Activated T-helper 1 cell treated with anti-CD3 and anti-CD28 coated beads, Interleukin-12 subunit alpha, Interleukin-12 subunit beta, Interleukin-2, Interleukin-4 antibody, amounts not matched to agents 30 ng/mL and 10 ng/mL and 1 ng/mL, durations not matched to agents 14 hours and 24 hours and 36 hours (primary cell): ENCODE results near the gene ELAVL3. TPM values are rescaled to one million over a fixed set of nuclear protein-coding genes. Genes with fewer than 3 reads are reported as not detected.
"Not testable (repeated sequence)": the region's sequence is repeated elsewhere in the genome, so short reads cannot be mapped to it uniquely, and the experiment has no call there.

Experiments
- DNase-seq: peaks from one replicate; pipeline ENCODE4 v3.0.0; 2021; ENCODE audit warnings: low spot score
- H3K27ac Mint-ChIP-seq: one replicate; pipeline ENCODE4 v1.8.0; 2021; ENCODE audit warnings: mild to moderate bottlenecking, mixed read lengths
- H3K27me3 Mint-ChIP-seq: one replicate; pipeline ENCODE4 v1.8.0; 2022; ENCODE audit warnings: mild to moderate bottlenecking, moderate library complexity, mixed read lengths; ENCODE audit not compliant: insufficient read depth
- H3K36me3 Mint-ChIP-seq: one replicate; pipeline ENCODE4 v1.8.0; 2021; ENCODE audit warnings: low read depth, mixed read lengths
- H3K4me1 Mint-ChIP-seq: one replicate; pipeline ENCODE4 v1.8.0; 2021; ENCODE audit warnings: low read depth, mixed read lengths
- H3K4me3 Mint-ChIP-seq: one replicate; pipeline ENCODE4 v1.8.0; 2021; ENCODE audit warnings: mild to moderate bottlenecking, moderate library complexity, mixed read lengths
- H3K9me3 Mint-ChIP-seq: one replicate; pipeline ENCODE4 v1.8.0; 2021; ENCODE audit warnings: mixed read lengths
- intact Hi-C: fragments of 100-400 bp; cut with micrococcal nuclease; formaldehyde crosslinking; loops from one replicate; pipeline ENCODE4 v1.15.1; 2024
- total RNA-seq: library from RNA; stranded (reverse); gene quantifications from 2 replicates; pipeline ENCODE4 v1.2.3, GENCODE V29; 2022

ELAVL3 gene
- total RNA-seq, 1 donor from 2014 or later: 0.34 TPM

GRCh38 chr19:11435833-11436313 lies 45.0 kb downstream of the ELAVL3 start:
- H3K27ac Mint-ChIP-seq: peak overlapping the region; percentile 96
- peaks cover 19% of the 10 kb centered on the region for H3K4me1 Mint-ChIP-seq
- H3K27me3 Mint-ChIP-seq: peaks cover 3% of the 10 kb centered on the region
- peak overlapping the region; percentile 99 for H3K4me3 Mint-ChIP-seq
- peaks cover 19% of the 10 kb centered on the region for H3K36me3 Mint-ChIP-seq
- no peak for DNase-seq
- intact Hi-C loops: loop anchor here (1.0 to 10.0 kb wide), 15 partner anchors 14 to 1331 kb away; partner anchors contain the start of genes ANGPTL6, CCDC159, ECSIT and ELOF1
- no peaks in the 10 kb centered on the region for H3K9me3 Mint-ChIP-seq

GRCh38 chr19:11435057-11435832 lies 45.6 kb downstream of the ELAVL3 start, which contains the start of the genes ODAD3 and PRKCSH:
Gene ODAD3 (minus strand): TSS chr19:11435121. CDS start chr19:11435016, 105 bp downstream.
Gene PRKCSH (plus strand): TSS chr19:11435635. CDS start chr19:11436118, 483 bp downstream.
- H3K9me3 Mint-ChIP-seq: no peaks in the 10 kb centered on the region
- DNase-seq: peak; percentile 99
- peak within 1 kb of the TSS; percentile 99 for H3K4me3 Mint-ChIP-seq
- peak within 1 kb of the TSS; percentile 96 for H3K27ac Mint-ChIP-seq
- peaks cover 6% of the 10 kb centered on the region for H3K27me3 Mint-ChIP-seq
- intact Hi-C loops: loop anchor here (1.0 to 10.0 kb wide), 15 partner anchors 13 to 1330 kb away; partner anchors contain the start of genes ANGPTL6, CCDC159, ECSIT and ELOF1
- H3K36me3 Mint-ChIP-seq: peaks cover 16% of the 10 kb centered on the region
- peaks cover 19% of the 10 kb centered on the region for H3K4me1 Mint-ChIP-seq

- Mint-ChIP-seq H3K9me3 (no peaks in the 10 kb centered on the region), H3K27me3 (peaks cover 6% of the 10 kb centered on the region)
These were observed 46.2 kb downstream of the ELAVL3 start for GRCh38 chr19:11434703-11435056.

GRCh38 chr19:11433526-11433925 lies 47.3 kb downstream of the ELAVL3 start:
- H3K27me3 Mint-ChIP-seq, DNase-seq, H3K9me3 Mint-ChIP-seq, H3K27ac Mint-ChIP-seq: not testable (repeated sequence)
- intact Hi-C loops: loop anchor here (10.0 kb wide), 2 partner anchors 491 to 1329 kb away; partner anchors contain the start of genes ANGPTL6, PPAN and ZNF700
- H3K4me3 Mint-ChIP-seq: peak overlapping the region; percentile 11
- peaks cover 19% of the 10 kb centered on the region for H3K4me1 Mint-ChIP-seq
- peaks cover 14% of the 10 kb centered on the region for H3K36me3 Mint-ChIP-seq

More at GRCh38 chr19:11434703-11435056, 46.2 kb downstream of the ELAVL3 start:
- DNase-seq: no peak
- H3K27ac Mint-ChIP-seq: peak overlapping the region; percentile 96
- H3K36me3 Mint-ChIP-seq: peaks cover 16% of the 10 kb centered on the region
- H3K4me1 Mint-ChIP-seq: peaks cover 19% of the 10 kb centered on the region
- intact Hi-C loops: loop anchor here (1.0 to 10.0 kb wide), 15 partner anchors 12 to 1330 kb away; partner anchors contain the start of genes ANGPTL6, CCDC159, ECSIT and ELOF1
- peak overlapping the region; percentile 99 for H3K4me3 Mint-ChIP-seq

- Mint-ChIP-seq H3K4me3 (no peak overlapping the region), H3K36me3 (no peaks in the 10 kb centered on the region), H3K27me3 (peaks cover 31% of the 10 kb centered on the region), H3K9me3 (no peaks in the 10 kb centered on the region), H3K27ac (no peak overlapping the region), H3K4me1 (peaks cover 16% of the 10 kb centered on the region)
- intact Hi-C loops: no loop called here
- DNase-seq: no peak
These were observed 54.2 kb downstream of the ELAVL3 start for GRCh38 chr19:11426656-11427055.

GRCh38 chr19:11425719-11426457 lies 55.0 kb downstream of the ELAVL3 start:
- Mint-ChIP-seq H3K9me3 (no peaks in the 10 kb centered on the region), H3K27ac (no peak overlapping the region), H3K4me3 (no peak overlapping the region), H3K4me1 (peaks cover 24% of the 10 kb centered on the region), H3K27me3 (peaks cover 39% of the 10 kb centered on the region), H3K36me3 (no peaks in the 10 kb centered on the region)
- DNase-seq: no peak
- intact Hi-C loops: no loop called here

- intact Hi-C loops: loop anchor here (5.0 kb wide), 1 partner anchor 59 kb away; the partner anchor contains the start of gene ELAVL3
- Mint-ChIP-seq H3K27ac (no peak overlapping the region), H3K27me3 (peaks cover 51% of the 10 kb centered on the region)
These were observed 57.1 kb downstream of the ELAVL3 start for GRCh38 chr19:11423791-11424181.

GRCh38 chr19:11423164-11423790 lies 57.6 kb downstream of the ELAVL3 start:
- no peaks in the 10 kb centered on the region for H3K9me3 Mint-ChIP-seq
- no peaks in the 10 kb centered on the region for H3K36me3 Mint-ChIP-seq
- intact Hi-C loops: loop anchor here (5.0 kb wide), 1 partner anchor 59 kb away; the partner anchor contains the start of gene ELAVL3
- H3K4me1 Mint-ChIP-seq: peaks cover 31% of the 10 kb centered on the region
- H3K27me3 Mint-ChIP-seq: peaks cover 55% of the 10 kb centered on the region
- no peak overlapping the region for H3K4me3 Mint-ChIP-seq
- no peak overlapping the region for H3K27ac Mint-ChIP-seq
- DNase-seq: no peak

More at GRCh38 chr19:11423791-11424181, 57.1 kb downstream of the ELAVL3 start:
- Mint-ChIP-seq H3K4me3 (no peak overlapping the region), H3K4me1 (peaks cover 31% of the 10 kb centered on the region), H3K36me3 (no peaks in the 10 kb centered on the region), H3K9me3 (no peaks in the 10 kb centered on the region)
- DNase-seq: no peak

GRCh38 chr19:11422163-11423065 lies 58.4 kb downstream of the ELAVL3 start:
- H3K4me1 Mint-ChIP-seq: peaks cover 31% of the 10 kb centered on the region

GRCh38 chr19:11421371-11422098 lies 59.3 kb downstream of the ELAVL3 start:
- H3K27ac Mint-ChIP-seq: no peak overlapping the region
- no peaks in the 10 kb centered on the region for H3K36me3 Mint-ChIP-seq
- H3K4me3 Mint-ChIP-seq: peak overlapping the region; percentile 57
- H3K27me3 Mint-ChIP-seq: peaks cover 64% of the 10 kb centered on the region
- H3K4me1 Mint-ChIP-seq: peaks cover 31% of the 10 kb centered on the region
- intact Hi-C loops: loop anchor here (1.0 to 5.0 kb wide), 3 partner anchors 14 to 61 kb away; partner anchors contain the start of genes ELAVL3, ODAD3 and PRKCSH
- H3K9me3 Mint-ChIP-seq: no peaks in the 10 kb centered on the region
- DNase-seq: peak; percentile 17

More at GRCh38 chr19:11422163-11423065, 58.4 kb downstream of the ELAVL3 start:
- Mint-ChIP-seq H3K36me3 (no peaks in the 10 kb centered on the region), H3K9me3 (no peaks in the 10 kb centered on the region), H3K27me3 (peaks cover 64% of the 10 kb centered on the region), H3K4me3 (peak overlapping the region; percentile 72), H3K27ac (no peak overlapping the region)
- peak; percentile 67 for DNase-seq
- intact Hi-C loops: loop anchor here (1.0 to 5.0 kb wide), 3 partner anchors 13 to 60 kb away; partner anchors contain the start of genes ELAVL3, ODAD3 and PRKCSH
